Bone marrow (tissue), 2 donors: ENCODE measurements around the gene SNTB2.
"Not testable (repeated sequence)": the region's sequence is repeated elsewhere in the genome, so short reads cannot be mapped to it uniquely, and the experiment has no call there.

ENCODE experiments used
- DNase-seq, 2 donors: peaks; one replicate each; lab custom pipeline; 2025; lab: John Stamatoyannopoulos, UW

Gene SNTB2

GRCh38 chr16:69286941-69287713, 100.2 kb downstream of the SNTB2 start:
- peak in 1 of 2 donors; percentile 31 for DNase-seq

- DNase-seq = not testable (repeated sequence)
Observed at GRCh38 chr16:69291657-69292056, 104.7 kb downstream of the SNTB2 start.

GRCh38 chr16:69293401-69293800, 106.4 kb downstream of the SNTB2 start:
- DNase-seq = no peak

GRCh38 chr16:69294051-69294450, 107.1 kb downstream of the SNTB2 start:
- DNase-seq = no peak

- not testable (repeated sequence) for DNase-seq
Observed at GRCh38 chr16:69296771-69297170, 109.8 kb downstream of the SNTB2 start.

- no peak for DNase-seq
Observed at GRCh38 chr16:69298261-69298660, 111.3 kb downstream of the SNTB2 start.

- DNase-seq = no peak
Observed at GRCh38 chr16:69301187-69301586, 114.2 kb downstream of the SNTB2 start.

- DNase-seq = no peak
Observed at GRCh38 chr16:69301861-69302260, 114.9 kb downstream of the SNTB2 start.

- no peak for DNase-seq
Observed at GRCh38 chr16:69302301-69302700, 115.3 kb downstream of the SNTB2 start.

GRCh38 chr16:69306031-69306430, 119.1 kb downstream of the SNTB2 start:
- DNase-seq = no peak

GRCh38 chr16:69307091-69307490, 120.1 kb downstream of the SNTB2 start:
- no peak for DNase-seq

- DNase-seq = no peak
Observed at GRCh38 chr16:69307856-69308255, 120.9 kb downstream of the SNTB2 start.

- no peak for DNase-seq
Observed at GRCh38 chr16:69309316-69309715, 122.4 kb downstream of the SNTB2 start.

GRCh38 chr16:69310653-69311532, 123.9 kb downstream of the SNTB2 start, which contains the start of gene VPS4A:
TSS of gene VPS4A (plus strand) at chr16:69311350. CDS start at chr16:69311512, 162 bp downstream.
- DNase-seq = peak; percentile 88 to 97

GRCh38 chr16:69311533-69312387, 124.8 kb downstream of the SNTB2 start:
- DNase-seq = peak in 1 of 2 donors; percentile 70

GRCh38 chr16:69313469-69313868, 126.5 kb downstream of the SNTB2 start:
- no peak for DNase-seq

- no peak for DNase-seq
Observed at GRCh38 chr16:69314534-69314933, 127.6 kb downstream of the SNTB2 start.

- no peak for DNase-seq
Observed at GRCh38 chr16:69315486-69316311, 128.7 kb downstream of the SNTB2 start.

GRCh38 chr16:69316595-69317034, 129.7 kb downstream of the SNTB2 start:
- no peak for DNase-seq

- no peak for DNase-seq
Observed at GRCh38 chr16:69318177-69318910, 131.4 kb downstream of the SNTB2 start.
